Measurements from ENCODE around the gene MYH11.

DNA sequence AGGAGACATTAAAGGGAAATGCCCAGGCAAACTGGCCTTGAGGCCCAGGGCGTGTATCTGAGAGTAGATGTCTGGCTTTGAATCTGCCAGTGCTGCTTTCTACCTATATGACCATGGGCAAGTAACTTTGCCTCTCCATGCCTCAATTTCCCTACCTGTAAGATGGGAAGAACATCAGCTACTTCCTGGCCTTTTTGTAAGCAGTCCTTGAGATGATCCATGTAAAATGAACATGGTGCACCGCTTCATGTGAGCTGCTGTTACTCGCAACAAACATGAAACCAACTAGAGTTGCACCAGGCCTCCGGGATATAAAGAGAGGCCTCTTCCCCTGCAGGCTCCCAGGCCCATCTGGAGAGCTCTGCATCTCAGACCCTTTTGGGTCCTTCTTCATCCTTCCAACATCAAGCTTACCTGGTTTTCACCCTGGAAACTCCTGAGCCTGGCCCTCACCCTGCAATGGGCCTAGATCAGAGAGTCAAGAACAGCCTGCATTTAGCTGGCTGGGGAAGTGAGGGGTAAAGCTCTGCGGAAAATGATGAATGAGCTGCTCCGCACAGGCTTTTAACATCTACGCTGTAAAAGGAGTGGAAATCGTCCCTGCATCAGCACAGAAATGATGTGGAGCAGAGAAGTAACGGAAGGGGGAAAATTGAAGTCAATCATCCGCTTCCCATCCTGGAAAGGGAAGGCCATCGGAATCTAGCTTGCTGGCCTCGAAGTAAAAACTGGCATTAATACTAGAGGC is 2.3 kb upstream of the MYH11 start:
- TF ChIP-seq TAF1 (CRISPR knock-in tag; IDR thresholded peaks at IDR 0.05) (no peak), ELF1 (CRISPR knock-in tag; IDR thresholded peaks at IDR 0.05) (no peak), SNRNP70 (IDR thresholded peaks at IDR 0.05; ENCODE audit: low read depth, low read length) (no peak), HNF4G (IDR thresholded peaks at IDR 0.05; ENCODE audit: borderline replicate concordance, low read depth, low read length) (no peak), HNF4G (CRISPR knock-in tag; IDR thresholded peaks at IDR 0.05; ENCODE audit: borderline replicate concordance, low read depth) (no peak), ZNF253 (CRISPR knock-in tag; IDR thresholded peaks at IDR 0.05; ENCODE audit: borderline replicate concordance) (no peak), ZNF331 (CRISPR knock-in tag; IDR thresholded peaks at IDR 0.05) (no peak), ZNF674 (CRISPR knock-in tag; IDR thresholded peaks at IDR 0.05; ENCODE audit: low read depth) (no peak)
- TF ChIP-seq, protein P1, sequence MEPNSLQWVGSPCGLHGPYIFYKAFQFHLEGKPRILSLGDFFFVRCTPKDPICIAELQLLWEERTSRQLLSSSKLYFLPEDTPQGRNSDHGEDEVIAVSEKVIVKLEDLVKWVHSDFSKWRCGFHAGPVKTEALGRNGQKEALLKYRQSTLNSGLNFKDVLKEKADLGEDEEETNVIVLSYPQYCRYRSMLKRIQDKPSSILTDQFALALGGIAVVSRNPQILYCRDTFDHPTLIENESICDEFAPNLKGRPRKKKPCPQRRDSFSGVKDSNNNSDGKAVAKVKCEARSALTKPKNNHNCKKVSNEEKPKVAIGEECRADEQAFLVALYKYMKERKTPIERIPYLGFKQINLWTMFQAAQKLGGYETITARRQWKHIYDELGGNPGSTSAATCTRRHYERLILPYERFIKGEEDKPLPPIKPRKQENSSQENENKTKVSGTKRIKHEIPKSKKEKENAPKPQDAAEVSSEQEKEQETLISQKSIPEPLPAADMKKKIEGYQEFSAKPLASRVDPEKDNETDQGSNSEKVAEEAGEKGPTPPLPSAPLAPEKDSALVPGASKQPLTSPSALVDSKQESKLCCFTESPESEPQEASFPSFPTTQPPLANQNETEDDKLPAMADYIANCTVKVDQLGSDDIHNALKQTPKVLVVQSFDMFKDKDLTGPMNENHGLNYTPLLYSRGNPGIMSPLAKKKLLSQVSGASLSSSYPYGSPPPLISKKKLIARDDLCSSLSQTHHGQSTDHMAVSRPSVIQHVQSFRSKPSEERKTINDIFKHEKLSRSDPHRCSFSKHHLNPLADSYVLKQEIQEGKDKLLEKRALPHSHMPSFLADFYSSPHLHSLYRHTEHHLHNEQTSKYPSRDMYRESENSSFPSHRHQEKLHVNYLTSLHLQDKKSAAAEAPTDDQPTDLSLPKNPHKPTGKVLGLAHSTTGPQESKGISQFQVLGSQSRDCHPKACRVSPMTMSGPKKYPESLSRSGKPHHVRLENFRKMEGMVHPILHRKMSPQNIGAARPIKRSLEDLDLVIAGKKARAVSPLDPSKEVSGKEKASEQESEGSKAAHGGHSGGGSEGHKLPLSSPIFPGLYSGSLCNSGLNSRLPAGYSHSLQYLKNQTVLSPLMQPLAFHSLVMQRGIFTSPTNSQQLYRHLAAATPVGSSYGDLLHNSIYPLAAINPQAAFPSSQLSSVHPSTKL (CRISPR knock-in tag; IDR thresholded peaks at IDR 0.05), result no peak
- TF ChIP-seq, protein P2, sequence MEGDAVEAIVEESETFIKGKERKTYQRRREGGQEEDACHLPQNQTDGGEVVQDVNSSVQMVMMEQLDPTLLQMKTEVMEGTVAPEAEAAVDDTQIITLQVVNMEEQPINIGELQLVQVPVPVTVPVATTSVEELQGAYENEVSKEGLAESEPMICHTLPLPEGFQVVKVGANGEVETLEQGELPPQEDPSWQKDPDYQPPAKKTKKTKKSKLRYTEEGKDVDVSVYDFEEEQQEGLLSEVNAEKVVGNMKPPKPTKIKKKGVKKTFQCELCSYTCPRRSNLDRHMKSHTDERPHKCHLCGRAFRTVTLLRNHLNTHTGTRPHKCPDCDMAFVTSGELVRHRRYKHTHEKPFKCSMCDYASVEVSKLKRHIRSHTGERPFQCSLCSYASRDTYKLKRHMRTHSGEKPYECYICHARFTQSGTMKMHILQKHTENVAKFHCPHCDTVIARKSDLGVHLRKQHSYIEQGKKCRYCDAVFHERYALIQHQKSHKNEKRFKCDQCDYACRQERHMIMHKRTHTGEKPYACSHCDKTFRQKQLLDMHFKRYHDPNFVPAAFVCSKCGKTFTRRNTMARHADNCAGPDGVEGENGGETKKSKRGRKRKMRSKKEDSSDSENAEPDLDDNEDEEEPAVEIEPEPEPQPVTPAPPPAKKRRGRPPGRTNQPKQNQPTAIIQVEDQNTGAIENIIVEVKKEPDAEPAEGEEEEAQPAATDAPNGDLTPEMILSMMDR (CRISPR knock-in tag; IDR thresholded peaks at IDR 0.05), result no peak

Data from HepG2 (cell line).